ENCODE measurements around the gene PLA2G4F.

The PLA2G4F gene

DNA sequence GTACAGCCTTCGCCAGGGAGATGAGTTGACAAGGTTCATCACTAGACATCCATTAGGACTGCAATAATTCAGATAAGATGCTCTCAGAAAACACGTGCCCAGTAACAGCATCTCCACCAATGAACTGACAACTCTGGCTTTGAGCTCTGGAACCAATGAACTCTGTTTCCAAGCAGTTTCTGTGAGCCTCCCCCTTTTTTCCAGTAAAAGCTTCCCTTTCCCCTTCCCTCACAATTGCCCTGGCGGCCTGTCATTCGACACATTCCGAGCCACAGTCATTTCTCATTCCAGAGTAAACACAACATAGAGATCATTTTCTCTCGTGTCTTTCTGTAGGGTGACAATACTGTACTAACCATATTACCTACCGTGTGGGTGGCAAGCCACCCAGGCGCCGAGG is 65.7 kb downstream of the PLA2G4F start:
- no peaks in the 10 kb centered on the region for H3F3A ChIP-seq (ENCODE audit: insufficient read depth, low read length)
- no peaks in the 10 kb centered on the region for H3K27me3 ChIP-seq (ENCODE audit: insufficient read depth, low read length)
- H3K9me3 ChIP-seq (ENCODE audit: low read length): no peaks in the 10 kb centered on the region
- TF ChIP-seq EZH2 (IDR thresholded peaks at IDR 0.05; ENCODE audit: borderline replicate concordance, low read length): no peak
- no peak for TF ChIP-seq CTCF (IDR thresholded peaks at IDR 0.05; ENCODE audit: low read length)
- no peak overlapping the region for H3K4me3 ChIP-seq (ENCODE audit: low read depth, low read length, poor library complexity, severe bottlenecking)
- H3K9ac ChIP-seq (ENCODE audit: low read length): no peak overlapping the region
- H4K20me1 ChIP-seq (ENCODE audit: insufficient read depth, low read length): no peaks in the 10 kb centered on the region
- H3K27ac ChIP-seq (ENCODE audit: low read depth, low read length, poor library complexity, severe bottlenecking): no peak overlapping the region
- no peak overlapping the region for H2AFZ ChIP-seq (ENCODE audit: low read length)
- H3K79me2 ChIP-seq (ENCODE audit: insufficient read depth, low read length): no peaks in the 10 kb centered on the region
- no peaks in the 10 kb centered on the region for H3K9me2 ChIP-seq (ENCODE audit: low read depth, low read length)
- no peaks in the 10 kb centered on the region for H3K4me1 ChIP-seq (ENCODE audit: insufficient read depth, low read length, severe bottlenecking)
- H3K36me3 ChIP-seq (ENCODE audit: insufficient read depth, low read length): no peaks in the 10 kb centered on the region
- no peak overlapping the region for H3K4me2 ChIP-seq (ENCODE audit: low read length)

DNA sequence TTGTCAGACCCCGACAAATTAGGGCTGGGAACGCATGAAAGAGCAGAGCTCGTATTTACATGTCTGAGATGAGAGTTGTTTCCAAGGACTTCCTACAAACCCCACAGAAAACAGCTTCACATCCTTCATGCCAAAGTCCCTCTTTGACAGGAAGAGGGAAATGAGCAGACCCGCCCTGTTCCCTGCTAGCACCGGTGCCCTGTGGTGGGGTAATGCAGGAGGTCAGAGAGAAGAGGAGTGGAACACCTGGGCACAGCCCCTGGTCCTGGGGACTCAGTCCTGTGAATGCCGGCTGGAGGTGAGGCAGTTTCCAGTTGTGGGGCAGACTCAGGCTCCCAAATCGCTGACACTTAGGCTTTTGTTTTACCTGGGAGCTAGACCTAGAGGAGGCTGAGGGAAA is 66.1 kb downstream of the PLA2G4F start:
- no peak overlapping the region for H2AFZ ChIP-seq (ENCODE audit: low read length)
- no peaks in the 10 kb centered on the region for H3K9me2 ChIP-seq (ENCODE audit: low read depth, low read length)
- no peaks in the 10 kb centered on the region for H3K79me2 ChIP-seq (ENCODE audit: insufficient read depth, low read length)
- H3K27ac ChIP-seq (ENCODE audit: low read depth, low read length, poor library complexity, severe bottlenecking): no peak overlapping the region
- TF ChIP-seq EZH2 (IDR thresholded peaks at IDR 0.05; ENCODE audit: borderline replicate concordance, low read length): no peak
- no peak for TF ChIP-seq CTCF (IDR thresholded peaks at IDR 0.05; ENCODE audit: low read length)
- no peaks in the 10 kb centered on the region for H3K36me3 ChIP-seq (ENCODE audit: insufficient read depth, low read length)
- no peaks in the 10 kb centered on the region for H3K9me3 ChIP-seq (ENCODE audit: low read length)
- H3K4me3 ChIP-seq (ENCODE audit: low read depth, low read length, poor library complexity, severe bottlenecking): no peak overlapping the region
- H3F3A ChIP-seq (ENCODE audit: insufficient read depth, low read length): no peaks in the 10 kb centered on the region
- no peaks in the 10 kb centered on the region for H4K20me1 ChIP-seq (ENCODE audit: insufficient read depth, low read length)
- no peaks in the 10 kb centered on the region for H3K4me1 ChIP-seq (ENCODE audit: insufficient read depth, low read length, severe bottlenecking)
- H3K27me3 ChIP-seq (ENCODE audit: insufficient read depth, low read length): no peaks in the 10 kb centered on the region
- no peak overlapping the region for H3K4me2 ChIP-seq (ENCODE audit: low read length)
- no peak overlapping the region for H3K9ac ChIP-seq (ENCODE audit: low read length)

- no peak overlapping the region for H3K4me2 ChIP-seq (ENCODE audit: low read length)
- H2AFZ ChIP-seq (ENCODE audit: low read length): no peak overlapping the region
- no peaks in the 10 kb centered on the region for H3K36me3 ChIP-seq (ENCODE audit: insufficient read depth, low read length)
- H3K9ac ChIP-seq (ENCODE audit: low read length): no peak overlapping the region
- H3K9me2 ChIP-seq (ENCODE audit: low read depth, low read length): no peaks in the 10 kb centered on the region
- no peaks in the 10 kb centered on the region for H3K9me3 ChIP-seq (ENCODE audit: low read length)
- TF ChIP-seq CTCF (IDR thresholded peaks at IDR 0.05; ENCODE audit: low read length): no peak
- TF ChIP-seq EZH2 (IDR thresholded peaks at IDR 0.05; ENCODE audit: borderline replicate concordance, low read length): no peak
- no peak overlapping the region for H3K27ac ChIP-seq (ENCODE audit: low read depth, low read length, poor library complexity, severe bottlenecking)
- H3K27me3 ChIP-seq (ENCODE audit: insufficient read depth, low read length): no peaks in the 10 kb centered on the region
- H3K79me2 ChIP-seq (ENCODE audit: insufficient read depth, low read length): no peaks in the 10 kb centered on the region
- H3F3A ChIP-seq (ENCODE audit: insufficient read depth, low read length): no peaks in the 10 kb centered on the region
- no peak overlapping the region for H3K4me3 ChIP-seq (ENCODE audit: low read depth, low read length, poor library complexity, severe bottlenecking)
- H3K4me1 ChIP-seq (ENCODE audit: insufficient read depth, low read length, severe bottlenecking): no peaks in the 10 kb centered on the region
- H4K20me1 ChIP-seq (ENCODE audit: insufficient read depth, low read length): no peaks in the 10 kb centered on the region
Observed at GRCh38 chr15:42089942-42090341, 66.5 kb downstream of the PLA2G4F start.

All from OCI-LY1 (cell line).